K562 (cell line): ENCODE measurements around the gene FOXA3. TPM values are rescaled to one million over a fixed set of nuclear protein-coding genes. Genes with fewer than 3 reads are reported as not detected.
A peak's percentile ranks its signal among the peaks of the same experiment; 100 is the strongest.

Experiments used
- CBFA2T2 ChIP-seq: fragments of 450-650 bp; conservative IDR thresholded peaks from 2 replicates; pipeline ENCODE4 v1.6.1; 2017; ENCODE audit warnings: mild to moderate bottlenecking
- CBX3 ChIP-seq, 2 experiments: IDR thresholded peaks; 1 replicate in 1 of 2; 2 replicates in 1 of 2; pipeline ENCODE4 v1.6.1; 2012; ENCODE audit warnings: inconsistent platforms in 2 of 2, low read length in 2 of 2, borderline replicate concordance in 1 of 2, control low read depth in 1 of 2
- CEBPB ChIP-seq: fragments of 450-650 bp; IDR thresholded peaks from 2 replicates; pipeline ENCODE4 v1.6.1; 2016; ENCODE audit warnings: missing genetic modification characterization, missing compliant biosample characterization
- NUFIP1 ChIP-seq: fragments of 450-650 bp; IDR thresholded peaks from 2 replicates; pipeline ENCODE4 v1.6.1; 2018; ENCODE audit not compliant: partially characterized antibody
- OTX1 ChIP-seq: fragments of 450-650 bp; formaldehyde crosslinking; IDR thresholded peaks from 2 replicates; pipeline ENCODE4 v1.4.0; 2022; ENCODE audit warnings: mild to moderate bottlenecking
- POLR2AphosphoS5 ChIP-seq: IDR thresholded peaks from 2 replicates; pipeline ENCODE4 v1.6.1; 2011; ENCODE audit warnings: mild to moderate bottlenecking, low read depth, low read length, moderate library complexity; ENCODE audit not compliant: control insufficient read depth, insufficient read depth
- PYGO2 ChIP-seq: fragments of 450-650 bp; IDR thresholded peaks from 2 replicates; pipeline ENCODE4 v1.6.1; 2016; ENCODE audit warnings: mild to moderate bottlenecking, missing genetic modification characterization, moderate library complexity, missing compliant biosample characterization
- RBM25 ChIP-seq: fragments of 200-400 bp; formaldehyde crosslinking; IDR thresholded peaks from 2 replicates; pipeline ENCODE4 v1.6.1; 2018; ENCODE audit warnings: low read length, low read depth, moderate library complexity; ENCODE audit not compliant: severe bottlenecking
- RUNX1 ChIP-seq: sonication (generic); IDR thresholded peaks from 2 replicates; pipeline ENCODE4 v1.6.1; 2016; ENCODE audit warnings: antibody characterized with exemption, low read depth
- SMARCA4 ChIP-seq: fragments of 450-650 bp; IDR thresholded peaks from 2 replicates; pipeline ENCODE4 v1.6.1; 2016
- TBP ChIP-seq: optimal IDR thresholded peaks from 2 replicates; pipeline ENCODE3; 2011; ENCODE audit warnings: low read depth, low read length, improper control_type of control experiment
- TCF3 ChIP-seq: sonication (generic); formaldehyde crosslinking; IDR thresholded peaks from 2 replicates; pipeline ENCODE4 v1.4.0; 2020; ENCODE audit warnings: mild to moderate bottlenecking, missing genetic modification reagents
- TCFL5 ChIP-seq: fragments of 250-450 bp; sonication (Bioruptor Pico); conservative IDR thresholded peaks from 2 replicates; pipeline ENCODE4 v1.6.1; 2021; ENCODE audit warnings: mild to moderate bottlenecking, moderate library complexity, matching md5 sums
- ZNF589 ChIP-seq: fragments of 200-800 bp; sonication (Bioruptor generic); IDR thresholded peaks from 2 replicates; pipeline ENCODE4 v1.6.1; 2016; ENCODE audit warnings: low read depth, missing genetic modification characterization, missing compliant biosample characterization
- ZNF764 ChIP-seq: fragments of 250-450 bp; sonication (Bioruptor Pico); IDR thresholded peaks from 2 replicates; pipeline ENCODE4 v1.4.0; 2020; ENCODE audit warnings: low read depth, mild to moderate bottlenecking, moderate library complexity
- polyA plus RNA-seq, 8 experiments: library from polyadenylated mRNA; depleted of rRNA in 4 of 8; stranded (reverse) in 5 of 8; unstranded in 3 of 8; fragments of >200 nt; fragmentation: Nextera tagmentation in 2 of 8; fragmentation: Illumina TruSeq in 1 of 8; extraction: Ambion mirVana in 2 of 8; extraction: Trizol in 1 of 8; gene quantifications; 2 replicates each; pipeline versions ENCODE4 v1.2.1 to v1.2.3, GENCODE V29; 2011 to 2014; ENCODE audit warnings: inconsistent platforms in 1 of 8, missing spikeins in 1 of 8
- total RNA-seq, 7 experiments: library from RNA; depleted of rRNA in 6 of 7; stranded (reverse); fragments of >200 nt in 6 of 7; fragmentation: Illumina TruSeq in 2 of 7; extraction: Trizol in 2 of 7; gene quantifications; 2 replicates each; pipeline versions ENCODE4 v1.2.1 to v1.2.3, GENCODE V29; 2011 to 2021; ENCODE audit warnings: low replicate concordance in 1 of 7
- TF ChIP-seq, protein P1 (sequence below), 2 experiments: fragments of 450-650 bp in 1 of 2; sonication (generic) in 1 of 2; formaldehyde crosslinking in 1 of 2; IDR thresholded peaks in 1 of 2; conservative IDR thresholded peaks in 1 of 2; 2 replicates each; pipeline versions ENCODE4 v1.6.1 to v1.8.1; 2016 to 2023; ENCODE audit warnings: mild to moderate bottlenecking in 2 of 2, moderate library complexity in 2 of 2, inconsistent platforms in 1 of 2, missing genetic modification reagents in 1 of 2
- TF ChIP-seq, protein P2 (sequence below): fragments of 450-650 bp; formaldehyde crosslinking; IDR thresholded peaks from 2 replicates; pipeline ENCODE4 v1.4.0; 2022; ENCODE audit warnings: mild to moderate bottlenecking, moderate library complexity
- TF ChIP-seq, protein P3 (sequence below): fragments of 450-650 bp; IDR thresholded peaks from 2 replicates; pipeline ENCODE4 v1.6.1; 2016; ENCODE audit warnings: missing biosample characterization, missing genetic modification characterization
- TF ChIP-seq, protein P4 (sequence below): fragments of 250-450 bp; sonication (Bioruptor Pico); IDR thresholded peaks from 2 replicates; pipeline ENCODE4 v1.9.0; 2021; ENCODE audit warnings: mild to moderate bottlenecking, inconsistent platforms
- TF ChIP-seq, protein P5 (sequence below): fragments of 250-450 bp; sonication (Bioruptor Pico); IDR thresholded peaks from 2 replicates; pipeline ENCODE4 v1.4.0; 2020
- TF ChIP-seq, protein P6 (sequence below), 2 experiments: fragments of 450-650 bp in 1 of 2; sonication (generic) in 1 of 2; formaldehyde crosslinking; conservative IDR thresholded peaks; 2 replicates each; pipeline versions ENCODE4 v1.4.0 to v1.8.1; 2020 to 2022; ENCODE audit warnings: mild to moderate bottlenecking in 1 of 2, missing genetic modification reagents in 1 of 2

FOXA3 gene
- total and polyA plus RNA-seq, 9 of the 15 experiments (the other 6 are each of a cell fraction or from before 2014, with no cell fraction given) = 1.3 to 15.5 (median 4.7) TPM

DNA sequence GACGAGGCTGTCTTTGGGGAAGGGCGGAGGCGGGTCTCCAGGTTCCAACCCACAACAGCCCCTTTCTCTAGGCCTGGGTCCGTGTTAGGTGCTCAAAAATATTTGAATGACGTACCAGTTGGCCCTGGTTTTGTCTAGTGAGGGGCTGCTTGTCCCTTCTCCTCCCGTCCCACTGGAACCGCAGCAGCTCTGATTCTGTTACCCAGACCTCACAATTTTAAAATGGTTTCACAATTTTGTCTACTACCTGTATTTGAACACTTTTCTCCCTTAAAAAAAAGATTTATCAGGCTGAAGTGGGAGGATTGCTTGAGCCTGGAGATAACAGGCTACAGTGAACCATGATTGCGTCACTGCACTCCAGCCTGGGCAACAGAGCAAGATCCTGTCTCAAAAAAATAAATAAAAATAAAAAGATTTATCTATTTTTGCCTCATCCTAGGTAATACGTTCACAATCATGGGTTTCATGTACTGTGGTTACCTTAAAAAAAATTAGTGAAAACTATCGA lies 23.1 kb downstream of the FOXA3 start (continued):
- TF ChIP-seq, protein P1, sequence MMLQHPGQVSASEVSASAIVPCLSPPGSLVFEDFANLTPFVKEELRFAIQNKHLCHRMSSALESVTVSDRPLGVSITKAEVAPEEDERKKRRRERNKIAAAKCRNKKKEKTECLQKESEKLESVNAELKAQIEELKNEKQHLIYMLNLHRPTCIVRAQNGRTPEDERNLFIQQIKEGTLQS (IDR thresholded peaks at IDR 0.05) = peak; percentile 96
- TF ChIP-seq, protein P1 (CRISPR knock-in tag; conservative IDR thresholded peaks at IDR 0.05) = no peak; the same call in 1 of the 2 replicates
- TF ChIP-seq TCF3 (CRISPR knock-in tag) (peak; percentile 49), CEBPB (tag) (peak; percentile 99), RBM25 (peak; percentile 96), CBX3 (IDR thresholded peaks at IDR 0.05; ENCODE audit: borderline replicate concordance in 1 of 2, low read length in 2 of 2) (peak in 1 of 2 experiments; percentile 64; a peak in 1 of 3 replicates), TCFL5 (CRISPR knock-in tag) (no peak), ZNF589 (CRISPR knock-in tag) (peak; percentile 86), NUFIP1 (no peak), SMARCA4 (peak; percentile 64), ZNF764 (CRISPR knock-in tag) (no peak), TBP (peak; percentile 29), CBFA2T2 (peak; percentile 46), RUNX1 (no peak), OTX1 (CRISPR knock-in tag) (no peak), PYGO2 (tag) (peak; percentile 0; the same call in 1 of the 2 replicates), POLR2AphosphoS5 (no peak)
- TF ChIP-seq, protein P2, sequence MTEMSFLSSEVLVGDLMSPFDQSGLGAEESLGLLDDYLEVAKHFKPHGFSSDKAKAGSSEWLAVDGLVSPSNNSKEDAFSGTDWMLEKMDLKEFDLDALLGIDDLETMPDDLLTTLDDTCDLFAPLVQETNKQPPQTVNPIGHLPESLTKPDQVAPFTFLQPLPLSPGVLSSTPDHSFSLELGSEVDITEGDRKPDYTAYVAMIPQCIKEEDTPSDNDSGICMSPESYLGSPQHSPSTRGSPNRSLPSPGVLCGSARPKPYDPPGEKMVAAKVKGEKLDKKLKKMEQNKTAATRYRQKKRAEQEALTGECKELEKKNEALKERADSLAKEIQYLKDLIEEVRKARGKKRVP (CRISPR knock-in tag) = 0 out of 2 replicates have a peak, but pooled peaks have one; percentile 40
- TF ChIP-seq, protein P3, sequence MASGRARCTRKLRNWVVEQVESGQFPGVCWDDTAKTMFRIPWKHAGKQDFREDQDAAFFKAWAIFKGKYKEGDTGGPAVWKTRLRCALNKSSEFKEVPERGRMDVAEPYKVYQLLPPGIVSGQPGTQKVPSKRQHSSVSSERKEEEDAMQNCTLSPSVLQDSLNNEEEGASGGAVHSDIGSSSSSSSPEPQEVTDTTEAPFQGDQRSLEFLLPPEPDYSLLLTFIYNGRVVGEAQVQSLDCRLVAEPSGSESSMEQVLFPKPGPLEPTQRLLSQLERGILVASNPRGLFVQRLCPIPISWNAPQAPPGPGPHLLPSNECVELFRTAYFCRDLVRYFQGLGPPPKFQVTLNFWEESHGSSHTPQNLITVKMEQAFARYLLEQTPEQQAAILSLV (tag) = peak; percentile 84
- TF ChIP-seq, protein P4, sequence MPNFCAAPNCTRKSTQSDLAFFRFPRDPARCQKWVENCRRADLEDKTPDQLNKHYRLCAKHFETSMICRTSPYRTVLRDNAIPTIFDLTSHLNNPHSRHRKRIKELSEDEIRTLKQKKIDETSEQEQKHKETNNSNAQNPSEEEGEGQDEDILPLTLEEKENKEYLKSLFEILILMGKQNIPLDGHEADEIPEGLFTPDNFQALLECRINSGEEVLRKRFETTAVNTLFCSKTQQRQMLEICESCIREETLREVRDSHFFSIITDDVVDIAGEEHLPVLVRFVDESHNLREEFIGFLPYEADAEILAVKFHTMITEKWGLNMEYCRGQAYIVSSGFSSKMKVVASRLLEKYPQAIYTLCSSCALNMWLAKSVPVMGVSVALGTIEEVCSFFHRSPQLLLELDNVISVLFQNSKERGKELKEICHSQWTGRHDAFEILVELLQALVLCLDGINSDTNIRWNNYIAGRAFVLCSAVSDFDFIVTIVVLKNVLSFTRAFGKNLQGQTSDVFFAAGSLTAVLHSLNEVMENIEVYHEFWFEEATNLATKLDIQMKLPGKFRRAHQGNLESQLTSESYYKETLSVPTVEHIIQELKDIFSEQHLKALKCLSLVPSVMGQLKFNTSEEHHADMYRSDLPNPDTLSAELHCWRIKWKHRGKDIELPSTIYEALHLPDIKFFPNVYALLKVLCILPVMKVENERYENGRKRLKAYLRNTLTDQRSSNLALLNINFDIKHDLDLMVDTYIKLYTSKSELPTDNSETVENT (CRISPR knock-in tag) = no peak
- TF ChIP-seq, protein P5, sequence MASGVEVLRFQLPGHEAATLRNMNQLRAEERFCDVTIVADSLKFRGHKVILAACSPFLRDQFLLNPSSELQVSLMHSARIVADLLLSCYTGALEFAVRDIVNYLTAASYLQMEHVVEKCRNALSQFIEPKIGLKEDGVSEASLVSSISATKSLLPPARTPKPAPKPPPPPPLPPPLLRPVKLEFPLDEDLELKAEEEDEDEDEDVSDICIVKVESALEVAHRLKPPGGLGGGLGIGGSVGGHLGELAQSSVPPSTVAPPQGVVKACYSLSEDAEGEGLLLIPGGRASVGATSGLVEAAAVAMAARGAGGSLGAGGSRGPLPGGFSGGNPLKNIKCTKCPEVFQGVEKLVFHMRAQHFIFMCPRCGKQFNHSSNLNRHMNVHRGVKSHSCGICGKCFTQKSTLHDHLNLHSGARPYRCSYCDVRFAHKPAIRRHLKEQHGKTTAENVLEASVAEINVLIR (CRISPR knock-in tag) = peak; percentile 37; the same call in 1 of the 2 replicates
- TF ChIP-seq, protein P6, sequence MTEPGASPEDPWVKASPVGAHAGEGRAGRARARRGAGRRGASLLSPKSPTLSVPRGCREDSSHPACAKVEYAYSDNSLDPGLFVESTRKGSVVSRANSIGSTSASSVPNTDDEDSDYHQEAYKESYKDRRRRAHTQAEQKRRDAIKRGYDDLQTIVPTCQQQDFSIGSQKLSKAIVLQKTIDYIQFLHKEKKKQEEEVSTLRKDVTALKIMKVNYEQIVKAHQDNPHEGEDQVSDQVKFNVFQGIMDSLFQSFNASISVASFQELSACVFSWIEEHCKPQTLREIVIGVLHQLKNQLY (CRISPR knock-in tag; conservative IDR thresholded peaks at IDR 0.05) = no peak
